RPMI8226 (cell line): Measurements from ENCODE around the gene TUBGCP3.

Experiments
- DNase-seq: peaks from one replicate; pipeline ENCODE4 v3.0.0-alpha.2; 2015

The TUBGCP3 gene

GRCh38 chr13:112615391-112615790, 27.4 kb upstream of the TUBGCP3 start:
- DNase-seq: no peak

- DNase-seq: no peak
Observed at GRCh38 chr13:112614835-112615234, 26.9 kb upstream of the TUBGCP3 start.

- no peak for DNase-seq
Observed at GRCh38 chr13:112608212-112608611, 20.3 kb upstream of the TUBGCP3 start.

GRCh38 chr13:112606109-112607001, 18.4 kb upstream of the TUBGCP3 start:
- DNase-seq: peak; percentile 89

GRCh38 chr13:112605531-112605990, 17.6 kb upstream of the TUBGCP3 start:
- DNase-seq: no peak

- DNase-seq: no peak
Observed at GRCh38 chr13:112603641-112604225, 15.8 kb upstream of the TUBGCP3 start.

- no peak for DNase-seq
Observed at GRCh38 chr13:112602189-112602588, 14.2 kb upstream of the TUBGCP3 start.

GRCh38 chr13:112601371-112601770, 13.4 kb upstream of the TUBGCP3 start:
- DNase-seq: peak; percentile 40

GRCh38 chr13:112596235-112596634, 8.3 kb upstream of the TUBGCP3 start:
- DNase-seq: no peak

GRCh38 chr13:112592647-112593046, 4.7 kb upstream of the TUBGCP3 start:
- peak; percentile 47 for DNase-seq

GRCh38 chr13:112592181-112592580, 4.2 kb upstream of the TUBGCP3 start:
- peak; percentile 58 for DNase-seq

GRCh38 chr13:112588490-112589297, 741 bp upstream of the TUBGCP3 start:
- DNase-seq: no peak

- peak; percentile 83 for DNase-seq
Observed at GRCh38 chr13:112587212-112587763, 665 bp downstream of the TUBGCP3 start.

- no peak for DNase-seq
Observed at GRCh38 chr13:112586334-112586960, 1.5 kb downstream of the TUBGCP3 start.

GRCh38 chr13:112583592-112584277, 4.2 kb downstream of the TUBGCP3 start:
- DNase-seq: no peak

- no peak for DNase-seq
Observed at GRCh38 chr13:112582263-112582662, 5.7 kb downstream of the TUBGCP3 start.

- DNase-seq: no peak
Observed at GRCh38 chr13:112580912-112581311, 7.0 kb downstream of the TUBGCP3 start.

GRCh38 chr13:112580211-112580610, 7.7 kb downstream of the TUBGCP3 start:
- DNase-seq: no peak

- DNase-seq: no peak
Observed at GRCh38 chr13:112579310-112579843, 8.6 kb downstream of the TUBGCP3 start.

- DNase-seq: no peak
Observed at GRCh38 chr13:112576768-112577167, 11.2 kb downstream of the TUBGCP3 start.

- no peak for DNase-seq
Observed at GRCh38 chr13:112576191-112576590, 11.8 kb downstream of the TUBGCP3 start.

- no peak for DNase-seq
Observed at GRCh38 chr13:112575675-112576074, 12.3 kb downstream of the TUBGCP3 start.
